ENCODE data around the gene IPO5.
"Not testable (repeated sequence)": the region's sequence is repeated elsewhere in the genome, so short reads cannot be mapped to it uniquely, and the experiment has no call there.

Gene IPO5

DNA sequence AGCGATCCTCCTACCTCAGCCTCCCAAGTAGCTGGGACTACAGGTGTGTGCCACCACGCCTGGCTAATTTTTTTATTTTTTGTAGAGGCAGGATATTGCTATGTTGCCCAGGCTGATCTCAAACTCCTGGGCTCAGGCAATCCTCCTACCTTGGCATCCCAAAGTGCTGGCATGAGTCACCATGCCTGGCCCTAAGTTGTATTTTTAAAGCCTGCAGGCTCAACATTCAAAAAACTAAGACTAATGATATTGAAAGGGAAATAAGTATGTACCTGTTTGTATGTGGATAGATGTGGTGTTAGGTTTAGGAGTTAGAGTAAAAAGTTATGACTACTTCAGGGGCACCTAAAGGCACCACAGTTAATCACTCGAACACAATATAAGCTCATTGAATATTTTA lies 5.4 kb upstream of the IPO5 start:
- no peaks in the 10 kb centered on the region for H3K4me1 ChIP-seq (ENCODE audit: control insufficient read depth, insufficient read depth, low read length, poor library complexity, severe bottlenecking)
- no peaks in the 10 kb centered on the region for H3K27me3 ChIP-seq (replicated peaks; ENCODE audit: control insufficient read depth, insufficient read depth, low read length, poor library complexity, severe bottlenecking)
- H3K4me3 ChIP-seq (ENCODE audit: insufficient read depth, low read depth, low read length, poor library complexity, severe bottlenecking), result no peak overlapping the region
- H3K27ac ChIP-seq (ENCODE audit: insufficient read depth, low read length, poor library complexity, severe bottlenecking), result no peak overlapping the region
- DNase-seq, result no peak
- H3K9me3 ChIP-seq (ENCODE audit: control insufficient read depth, low read length), result no peaks in the 10 kb centered on the region
- no peaks in the 10 kb centered on the region for H3K36me3 ChIP-seq (ENCODE audit: control insufficient read depth, insufficient read depth, low read length)

DNA sequence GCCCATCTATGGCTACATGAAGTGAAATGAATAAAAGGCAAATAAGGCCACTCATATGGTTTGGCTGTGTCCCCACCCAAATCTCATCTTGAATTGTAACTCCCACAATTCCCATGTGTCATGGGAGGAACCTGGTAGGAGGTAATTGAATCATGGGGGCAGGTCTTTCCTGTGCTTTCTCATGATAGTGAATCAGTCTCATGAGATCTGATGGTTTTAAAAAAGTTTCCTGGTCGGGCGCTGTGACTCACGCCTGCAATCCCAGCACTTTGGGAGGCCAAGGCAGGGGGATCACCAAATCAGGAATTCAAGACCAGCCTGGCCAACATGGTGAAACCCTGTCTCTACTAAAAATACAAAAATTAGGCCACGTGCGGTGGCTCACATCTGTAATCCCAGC lies 4.2 kb upstream of the IPO5 start:
- not testable (repeated sequence) for H3K9me3 ChIP-seq (ENCODE audit: control insufficient read depth, low read length); H3K27me3 ChIP-seq (replicated peaks; ENCODE audit: control insufficient read depth, insufficient read depth, low read length, poor library complexity, severe bottlenecking); H3K4me1 ChIP-seq (ENCODE audit: control insufficient read depth, insufficient read depth, low read length, poor library complexity, severe bottlenecking); H3K36me3 ChIP-seq (ENCODE audit: control insufficient read depth, insufficient read depth, low read length); H3K4me3 ChIP-seq (ENCODE audit: insufficient read depth, low read depth, low read length, poor library complexity, severe bottlenecking); H3K27ac ChIP-seq (ENCODE audit: insufficient read depth, low read length, poor library complexity, severe bottlenecking); DNase-seq

DNA sequence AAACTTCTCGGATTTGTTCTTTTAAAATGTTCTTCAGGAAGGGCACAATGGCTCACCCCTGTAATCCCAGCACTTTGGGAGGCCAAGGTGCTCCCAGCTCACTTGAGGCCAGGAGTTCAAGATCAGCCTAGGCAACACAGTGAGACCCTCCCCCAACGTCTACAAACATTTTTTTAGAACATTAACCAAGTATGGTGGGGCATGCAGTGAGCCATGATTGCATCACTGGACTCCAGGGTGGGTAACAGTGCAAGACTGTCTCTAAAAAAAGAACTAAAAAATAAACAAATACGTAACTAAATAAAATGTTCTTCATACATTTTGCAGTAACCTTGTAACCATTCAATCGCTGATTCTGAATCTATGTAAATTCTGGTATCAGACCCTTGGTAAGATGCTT lies 2.1 kb upstream of the IPO5 start:
- no peak overlapping the region for H3K27ac ChIP-seq (ENCODE audit: insufficient read depth, low read length, poor library complexity, severe bottlenecking)
- H3K27me3 ChIP-seq (replicated peaks; ENCODE audit: control insufficient read depth, insufficient read depth, low read length, poor library complexity, severe bottlenecking), result no peaks in the 10 kb centered on the region
- DNase-seq, result no peak
- H3K4me3 ChIP-seq (ENCODE audit: insufficient read depth, low read depth, low read length, poor library complexity, severe bottlenecking), result no peak overlapping the region
- no peaks in the 10 kb centered on the region for H3K36me3 ChIP-seq (ENCODE audit: control insufficient read depth, insufficient read depth, low read length)
- no peaks in the 10 kb centered on the region for H3K4me1 ChIP-seq (ENCODE audit: control insufficient read depth, insufficient read depth, low read length, poor library complexity, severe bottlenecking)
- no peaks in the 10 kb centered on the region for H3K9me3 ChIP-seq (ENCODE audit: control insufficient read depth, low read length)

DNA sequence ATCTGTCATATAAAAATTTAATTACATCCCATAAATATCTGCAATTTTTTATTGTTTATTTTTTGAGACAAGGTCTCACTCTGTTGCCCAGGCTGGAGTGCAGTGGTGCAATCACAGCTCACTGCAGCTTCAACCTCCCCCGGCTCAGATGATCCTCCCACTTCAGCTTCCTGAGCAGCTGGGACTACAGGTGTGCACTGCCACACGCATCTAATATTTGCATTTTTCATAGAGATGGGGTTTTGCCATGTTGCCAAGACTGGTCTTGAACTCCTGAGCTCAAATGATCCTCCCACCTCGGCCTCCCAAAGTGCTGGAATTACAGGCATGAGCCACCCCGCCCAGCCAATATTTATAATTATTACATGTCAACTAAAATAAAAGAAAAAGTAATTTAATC lies 644 bp upstream of the IPO5 start:
- not testable (repeated sequence) for H3K4me1 ChIP-seq (ENCODE audit: control insufficient read depth, insufficient read depth, low read length, poor library complexity, severe bottlenecking); H3K27me3 ChIP-seq (replicated peaks; ENCODE audit: control insufficient read depth, insufficient read depth, low read length, poor library complexity, severe bottlenecking); DNase-seq; H3K4me3 ChIP-seq (ENCODE audit: insufficient read depth, low read depth, low read length, poor library complexity, severe bottlenecking); H3K9me3 ChIP-seq (ENCODE audit: control insufficient read depth, low read length); H3K27ac ChIP-seq (ENCODE audit: insufficient read depth, low read length, poor library complexity, severe bottlenecking); H3K36me3 ChIP-seq (ENCODE audit: control insufficient read depth, insufficient read depth, low read length)

DNA sequence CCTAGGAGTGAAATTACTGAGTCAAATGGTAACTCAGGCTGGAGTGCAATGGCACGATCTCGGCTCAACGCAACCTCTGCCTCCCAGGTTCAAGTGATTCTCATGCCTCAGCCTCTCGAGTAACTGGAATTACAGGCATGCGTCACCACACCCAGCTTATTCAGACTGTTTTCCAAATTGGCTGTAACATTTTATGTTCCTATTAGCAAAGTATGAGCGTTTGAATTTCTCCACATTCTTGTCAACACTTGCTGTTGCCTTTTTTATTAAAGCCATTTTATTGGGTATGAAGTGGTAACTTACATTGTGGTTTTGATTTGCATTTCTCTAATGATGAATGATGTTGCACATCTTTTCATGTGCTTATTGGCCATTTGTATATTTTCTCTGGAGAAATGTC lies 7.9 kb downstream of the IPO5 start:
- H3K4me3 ChIP-seq (ENCODE audit: insufficient read depth, low read depth, low read length, poor library complexity, severe bottlenecking), result no peak overlapping the region
- no peaks in the 10 kb centered on the region for H3K9me3 ChIP-seq (ENCODE audit: control insufficient read depth, low read length)
- no peaks in the 10 kb centered on the region for H3K27me3 ChIP-seq (replicated peaks; ENCODE audit: control insufficient read depth, insufficient read depth, low read length, poor library complexity, severe bottlenecking)
- no peaks in the 10 kb centered on the region for H3K36me3 ChIP-seq (ENCODE audit: control insufficient read depth, insufficient read depth, low read length)
- no peaks in the 10 kb centered on the region for H3K4me1 ChIP-seq (ENCODE audit: control insufficient read depth, insufficient read depth, low read length, poor library complexity, severe bottlenecking)
- no peak for DNase-seq
- no peak overlapping the region for H3K27ac ChIP-seq (ENCODE audit: insufficient read depth, low read length, poor library complexity, severe bottlenecking)

DNA sequence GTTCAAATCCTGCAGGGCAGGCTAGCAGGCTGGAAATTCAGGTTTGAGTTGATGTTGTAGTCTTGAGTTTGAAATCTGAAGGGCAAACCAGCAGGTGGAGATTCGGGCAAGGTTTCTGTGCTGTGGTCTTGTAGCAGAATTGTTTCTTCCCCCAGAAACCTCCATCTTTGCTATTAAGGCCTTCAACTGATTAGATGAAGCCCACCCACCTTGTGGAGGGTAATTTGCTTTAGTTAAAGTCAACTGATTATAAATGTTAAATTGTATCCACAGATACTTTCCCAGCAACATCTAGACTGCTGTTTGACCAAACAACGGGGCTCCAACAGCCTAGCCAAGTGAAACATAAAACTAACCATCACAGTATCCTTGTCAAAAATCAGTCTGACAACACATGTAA lies 9.4 kb downstream of the IPO5 start:
- Histone ChIP-seq H3K27me3 (replicated peaks; ENCODE audit: control insufficient read depth, insufficient read depth, low read length, poor library complexity, severe bottlenecking) (no peaks in the 10 kb centered on the region), H3K36me3 (ENCODE audit: control insufficient read depth, insufficient read depth, low read length) (no peaks in the 10 kb centered on the region), H3K4me1 (ENCODE audit: control insufficient read depth, insufficient read depth, low read length, poor library complexity, severe bottlenecking) (no peaks in the 10 kb centered on the region), H3K4me3 (ENCODE audit: insufficient read depth, low read depth, low read length, poor library complexity, severe bottlenecking) (no peak overlapping the region), H3K9me3 (ENCODE audit: control insufficient read depth, low read length) (no peaks in the 10 kb centered on the region), H3K27ac (ENCODE audit: insufficient read depth, low read length, poor library complexity, severe bottlenecking) (no peak overlapping the region)
- DNase-seq, result no peak

DNA sequence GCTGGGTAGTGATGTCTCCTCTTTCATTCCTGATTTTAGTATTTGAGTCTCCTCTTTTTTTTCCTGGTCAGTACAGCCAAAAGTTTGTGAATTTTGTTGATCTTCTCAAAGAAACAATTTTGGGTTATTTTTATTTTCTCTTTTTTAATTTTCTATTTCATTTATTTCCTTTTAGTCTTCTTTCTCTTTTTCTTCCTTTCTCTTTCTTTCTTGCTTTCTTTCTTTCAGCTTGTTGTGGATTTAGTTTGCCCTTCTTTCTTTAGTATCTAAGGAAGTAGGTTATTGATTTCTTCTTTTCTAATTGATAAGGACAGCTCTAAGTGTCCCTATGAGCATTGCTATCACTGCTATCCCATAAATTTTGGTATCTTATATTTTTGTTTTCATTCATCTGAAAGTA lies 13.8 kb downstream of the IPO5 start:
- Histone ChIP-seq H3K4me3 (ENCODE audit: insufficient read depth, low read depth, low read length, poor library complexity, severe bottlenecking) (no peak overlapping the region), H3K27ac (ENCODE audit: insufficient read depth, low read length, poor library complexity, severe bottlenecking) (no peak overlapping the region), H3K4me1 (ENCODE audit: control insufficient read depth, insufficient read depth, low read length, poor library complexity, severe bottlenecking) (no peaks in the 10 kb centered on the region), H3K27me3 (replicated peaks; ENCODE audit: control insufficient read depth, insufficient read depth, low read length, poor library complexity, severe bottlenecking) (no peaks in the 10 kb centered on the region), H3K9me3 (ENCODE audit: control insufficient read depth, low read length) (no peaks in the 10 kb centered on the region), H3K36me3 (ENCODE audit: control insufficient read depth, insufficient read depth, low read length) (no peaks in the 10 kb centered on the region)
- no peak for DNase-seq

DNA sequence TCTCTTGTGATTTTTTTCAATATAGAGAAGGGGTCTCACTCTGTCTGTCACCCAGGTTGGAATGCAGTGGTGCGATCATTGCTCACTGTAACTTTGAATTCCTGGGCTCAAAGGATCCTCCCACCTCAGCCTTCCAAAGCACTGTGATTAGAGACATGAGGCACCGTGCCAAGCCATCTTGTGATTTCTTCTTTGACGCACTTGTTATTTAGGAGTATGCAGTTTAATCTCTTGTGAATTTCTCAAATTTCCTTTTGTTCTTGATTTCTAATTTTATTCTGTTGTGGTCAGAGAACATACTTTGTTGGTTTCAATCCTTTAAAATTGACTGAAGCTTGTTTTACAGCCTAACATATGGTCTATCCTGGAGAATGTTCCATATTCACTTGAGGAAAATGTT lies 14.5 kb downstream of the IPO5 start:
- no peaks in the 10 kb centered on the region for H3K27me3 ChIP-seq (replicated peaks; ENCODE audit: control insufficient read depth, insufficient read depth, low read length, poor library complexity, severe bottlenecking)
- H3K9me3 ChIP-seq (ENCODE audit: control insufficient read depth, low read length), result no peaks in the 10 kb centered on the region
- H3K36me3 ChIP-seq (ENCODE audit: control insufficient read depth, insufficient read depth, low read length), result no peaks in the 10 kb centered on the region
- no peak overlapping the region for H3K4me3 ChIP-seq (ENCODE audit: insufficient read depth, low read depth, low read length, poor library complexity, severe bottlenecking)
- no peak overlapping the region for H3K27ac ChIP-seq (ENCODE audit: insufficient read depth, low read length, poor library complexity, severe bottlenecking)
- H3K4me1 ChIP-seq (ENCODE audit: control insufficient read depth, insufficient read depth, low read length, poor library complexity, severe bottlenecking), result no peaks in the 10 kb centered on the region
- no peak for DNase-seq

DNA sequence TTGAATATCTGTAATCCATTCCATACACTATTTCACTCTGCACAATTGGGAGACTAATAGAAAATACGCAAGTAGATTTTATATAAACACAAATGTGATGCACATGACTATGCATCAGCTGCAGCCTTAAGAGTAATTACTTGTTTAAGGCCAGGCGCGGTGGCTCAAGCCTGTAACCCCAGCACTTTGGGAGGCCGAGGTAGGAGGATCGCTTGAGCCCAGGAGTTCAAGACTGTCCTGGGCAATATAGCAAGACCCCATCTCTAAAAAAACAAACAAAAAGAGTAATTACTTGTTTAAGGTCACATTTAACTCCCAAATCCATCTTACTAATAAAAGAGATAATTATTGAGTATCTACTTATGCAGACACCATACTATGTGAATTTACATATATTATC lies 18.0 kb downstream of the IPO5 start:
- Histone ChIP-seq H3K27ac (ENCODE audit: insufficient read depth, low read length, poor library complexity, severe bottlenecking) (no peak overlapping the region), H3K9me3 (ENCODE audit: control insufficient read depth, low read length) (no peaks in the 10 kb centered on the region), H3K4me1 (ENCODE audit: control insufficient read depth, insufficient read depth, low read length, poor library complexity, severe bottlenecking) (no peaks in the 10 kb centered on the region), H3K27me3 (replicated peaks; ENCODE audit: control insufficient read depth, insufficient read depth, low read length, poor library complexity, severe bottlenecking) (no peaks in the 10 kb centered on the region), H3K36me3 (ENCODE audit: control insufficient read depth, insufficient read depth, low read length) (no peaks in the 10 kb centered on the region), H3K4me3 (ENCODE audit: insufficient read depth, low read depth, low read length, poor library complexity, severe bottlenecking) (no peak overlapping the region)
- DNase-seq, result no peak

DNA sequence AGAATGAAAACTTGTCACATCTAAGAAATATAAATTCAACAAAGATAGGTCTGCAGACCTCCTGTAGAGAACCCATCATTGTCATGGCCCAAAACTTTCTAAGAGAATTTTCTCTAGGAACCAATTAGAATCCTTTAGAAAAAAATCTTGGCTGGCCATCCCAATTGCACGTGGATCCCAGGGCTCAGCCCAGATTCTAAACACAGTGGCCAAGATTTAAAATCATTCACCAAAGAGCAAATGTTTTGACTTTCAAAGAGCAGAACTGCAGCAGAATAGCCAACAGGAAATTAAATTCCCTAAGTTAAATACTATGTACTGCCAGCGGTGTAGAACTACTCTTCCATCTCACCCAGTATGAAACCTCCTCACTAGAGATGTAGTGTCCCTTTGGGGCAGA lies 21.3 kb downstream of the IPO5 start:
- H3K9me3 ChIP-seq (ENCODE audit: control insufficient read depth, low read length), result no peaks in the 10 kb centered on the region
- peaks cover 7% of the 10 kb centered on the region for H3K4me1 ChIP-seq (ENCODE audit: control insufficient read depth, insufficient read depth, low read length, poor library complexity, severe bottlenecking)
- H3K4me3 ChIP-seq (ENCODE audit: insufficient read depth, low read depth, low read length, poor library complexity, severe bottlenecking), result no peak overlapping the region
- H3K27ac ChIP-seq (ENCODE audit: insufficient read depth, low read length, poor library complexity, severe bottlenecking), result no peak overlapping the region
- no peaks in the 10 kb centered on the region for H3K36me3 ChIP-seq (ENCODE audit: control insufficient read depth, insufficient read depth, low read length)
- DNase-seq, result no peak
- no peaks in the 10 kb centered on the region for H3K27me3 ChIP-seq (replicated peaks; ENCODE audit: control insufficient read depth, insufficient read depth, low read length, poor library complexity, severe bottlenecking)

DNA sequence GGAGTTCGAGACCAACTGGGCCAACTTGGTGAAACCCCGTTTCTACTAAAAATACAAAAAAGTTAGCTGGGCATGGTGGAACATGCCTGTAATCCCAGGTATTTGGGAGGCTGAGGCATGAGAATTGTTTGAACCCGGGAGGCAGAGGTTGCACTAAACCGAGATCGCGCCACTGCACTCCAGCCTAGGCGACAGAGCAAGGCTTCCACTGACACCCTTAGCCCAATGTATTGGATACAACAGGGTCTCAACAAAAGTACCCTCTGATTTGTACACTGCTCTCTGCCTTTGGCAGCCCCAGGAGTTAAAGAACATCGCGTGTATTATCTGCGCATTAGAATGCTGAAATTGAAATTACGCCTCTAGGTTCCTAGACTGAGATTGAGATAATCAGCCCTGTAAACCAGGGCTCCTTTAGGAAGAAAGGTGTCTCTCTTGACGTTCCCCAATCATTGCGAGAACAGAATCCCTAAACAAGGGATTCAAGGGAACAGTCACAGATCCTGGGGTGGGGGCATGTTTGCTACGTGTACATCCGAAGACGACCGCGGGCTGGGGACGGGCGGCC lies 21.9 kb downstream of the IPO5 start:
- H3K4me1 ChIP-seq (ENCODE audit: control insufficient read depth, insufficient read depth, low read length, poor library complexity, severe bottlenecking), result peaks cover 7% of the 10 kb centered on the region
- peak overlapping the region; percentile 82 for H3K27ac ChIP-seq (ENCODE audit: insufficient read depth, low read length, poor library complexity, severe bottlenecking)
- H3K27me3 ChIP-seq (replicated peaks; ENCODE audit: control insufficient read depth, insufficient read depth, low read length, poor library complexity, severe bottlenecking), result no peaks in the 10 kb centered on the region
- peak overlapping the region; percentile 83 for H3K4me3 ChIP-seq (ENCODE audit: insufficient read depth, low read depth, low read length, poor library complexity, severe bottlenecking)
- no peaks in the 10 kb centered on the region for H3K9me3 ChIP-seq (ENCODE audit: control insufficient read depth, low read length)
- no peak for DNase-seq
- no peaks in the 10 kb centered on the region for H3K36me3 ChIP-seq (ENCODE audit: control insufficient read depth, insufficient read depth, low read length)
